ENCODE results near the gene KRTAP9-9. TPM values are rescaled to one million over a fixed set of nuclear protein-coding genes. Genes with fewer than 3 reads are reported as not detected.

The KRTAP9-9 gene
- total and polyA plus RNA-seq, 11 donors: not detected

- Histone ChIP-seq H3K9me3 (peaks cover 0 to 3% (median 0%) of the 10 kb centered on the region in 12 donors), H3K4me3 (no peak overlapping the region), H3K27me3 (peaks cover 0 to 22% (median 0%) of the 10 kb centered on the region in 9 donors), H3K4me1 (no peaks in the 10 kb centered on the region), H3K36me3 (no peaks in the 10 kb centered on the region), H3K27ac (no peak overlapping the region)
- 78 to 85% (median 83%) methylated on average over 3 of the region's 3 CpGs for WGBS, 4 donors
- no peak for TF ChIP-seq POLR2A (IDR thresholded peaks at IDR 0.05)
- no peak for TF ChIP-seq CTCF (IDR thresholded peaks at IDR 0.05)
- DNase-seq: no peak
- no peak for ATAC-seq
- intact Hi-C loops (cut with DNase I): no loop called here
These were observed 23.2 kb downstream of the KRTAP9-9 start for GRCh38 chr17:41278176-41278955.

DNA sequence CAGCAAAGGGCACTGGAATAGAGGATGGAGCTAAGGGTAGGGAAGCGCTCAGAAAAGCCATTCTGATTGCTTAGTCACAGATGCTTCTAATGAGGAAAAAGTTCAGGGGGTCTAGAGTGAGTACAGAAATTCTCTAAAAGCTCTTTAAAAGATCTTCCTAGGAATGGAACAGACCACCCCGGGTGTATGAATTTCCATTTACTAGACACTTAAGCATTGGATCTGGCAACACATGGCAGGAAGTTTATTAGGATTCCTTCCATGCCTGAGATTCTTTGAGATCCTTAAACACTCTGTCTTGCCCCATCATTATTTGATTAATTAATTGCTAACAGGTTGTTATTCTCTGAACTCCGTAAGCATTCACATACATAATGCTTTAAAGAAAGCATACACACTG is 28.9 kb downstream of the KRTAP9-9 start:
- H3K9me3 ChIP-seq: peaks cover 0 to 3% (median 0%) of the 10 kb centered on the region in 12 donors
- peaks cover 0 to 19% (median 0%) of the 10 kb centered on the region in 9 donors for H3K27me3 ChIP-seq
- TF ChIP-seq CTCF (IDR thresholded peaks at IDR 0.05) (no peak), POLR2A (IDR thresholded peaks at IDR 0.05) (no peak)
- no peak overlapping the region for H3K4me3 ChIP-seq
- intact Hi-C loops (cut with DNase I): no loop called here
- no peaks in the 10 kb centered on the region for H3K4me1 ChIP-seq
- 50 to 58% (median 53%) methylated on average over 3 of the region's 3 CpGs for WGBS, 4 donors
- no peak overlapping the region for H3K27ac ChIP-seq
- H3K36me3 ChIP-seq: no peaks in the 10 kb centered on the region
- DNase-seq: no peak
- ATAC-seq: no peak

DNA sequence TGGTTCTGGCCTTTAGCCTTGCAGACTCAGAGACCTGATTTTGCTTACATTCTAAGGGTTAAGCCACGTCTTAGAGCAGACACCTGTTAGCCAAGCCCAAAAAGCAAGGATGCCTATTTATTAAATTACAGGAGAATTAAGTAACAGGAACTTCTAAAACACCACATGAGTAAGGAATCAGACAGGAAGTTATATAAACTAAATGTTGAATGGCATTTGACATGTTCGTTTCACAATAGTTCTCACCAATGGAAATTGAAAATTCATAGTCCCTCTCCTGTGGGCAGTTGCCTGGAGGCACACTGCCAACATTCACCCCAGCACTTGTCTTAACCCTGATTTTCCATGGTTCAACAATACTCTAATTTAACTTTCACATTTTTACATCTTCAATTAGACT is 29.4 kb downstream of the KRTAP9-9 start:
- Histone ChIP-seq H3K27ac (no peak overlapping the region), H3K9me3 (peaks cover 0 to 3% (median 0%) of the 10 kb centered on the region in 12 donors), H3K27me3 (peaks cover 0 to 19% (median 0%) of the 10 kb centered on the region in 9 donors), H3K4me1 (no peaks in the 10 kb centered on the region), H3K36me3 (no peaks in the 10 kb centered on the region), H3K4me3 (no peak overlapping the region)
- no peak for TF ChIP-seq CTCF (IDR thresholded peaks at IDR 0.05)
- no peak for TF ChIP-seq POLR2A (IDR thresholded peaks at IDR 0.05)
- ATAC-seq (no peak), DNase-seq (no peak)
- intact Hi-C loops (cut with DNase I): no loop called here
- 33 to 54% (median 38%) methylated on average over 2 of the region's 2 CpGs for WGBS, 4 donors

- 80 to 87% (median 80%) methylated on average over 3 of the region's 3 CpGs for WGBS, 4 donors
- peaks cover 0 to 17% (median 0%) of the 10 kb centered on the region in 9 donors for H3K27me3 ChIP-seq
These were observed 31.9 kb downstream of the KRTAP9-9 start for GRCh38 chr17:41287050-41287449.

More at GRCh38 chr17:41287050-41287449, 31.9 kb downstream of the KRTAP9-9 start:
- Histone ChIP-seq H3K4me3 (no peak overlapping the region), H3K4me1 (no peaks in the 10 kb centered on the region), H3K27ac (no peak overlapping the region), H3K36me3 (no peaks in the 10 kb centered on the region), H3K9me3 (no peaks in the 10 kb centered on the region)
- ATAC-seq (no peak), DNase-seq (no peak)
- intact Hi-C loops (cut with DNase I): no loop called here
- no peak for TF ChIP-seq POLR2A (IDR thresholded peaks at IDR 0.05)
- TF ChIP-seq CTCF (IDR thresholded peaks at IDR 0.05): no peak
